Fibroblast of mammary gland (primary cell): ENCODE data around the gene SACS.

Experiments used
- DNase-seq: peaks from one replicate; pipeline ENCODE4 v3.0.0-alpha.2; 2010; ENCODE audit warnings: low read depth
- H3K4me3 ChIP-seq: 2 replicates; pipeline ENCODE4 v1.5.1; 2011; ENCODE audit warnings: low read depth, mild to moderate bottlenecking, low read length, moderate library complexity; ENCODE audit not compliant: control insufficient read depth
- TF ChIP-seq, protein P1 (sequence below): conservative IDR thresholded peaks from 2 replicates; pipeline ENCODE4 v1.5.1; 2011; ENCODE audit warnings: low read depth, low read length, inconsistent platforms; ENCODE audit not compliant: control insufficient read depth, insufficient read depth

Gene SACS

DNA sequence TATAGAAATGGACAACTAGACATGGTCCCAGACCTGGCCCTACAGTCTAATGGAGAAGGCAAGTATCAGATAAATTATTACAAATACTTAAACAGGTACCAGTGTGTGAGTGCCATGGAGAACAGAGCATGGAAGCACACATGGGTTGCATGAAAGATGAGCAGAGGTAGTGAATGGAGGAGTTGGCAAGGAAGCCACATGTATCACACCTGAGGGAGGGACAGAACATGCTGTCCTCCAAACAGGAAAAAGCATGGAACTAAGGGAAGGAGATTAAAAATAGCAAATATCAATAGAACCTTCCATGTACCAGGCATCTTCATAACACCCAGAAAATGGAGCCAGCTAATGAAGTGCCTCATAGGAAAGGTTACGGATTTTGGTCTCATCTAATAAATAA is 85.9 kb downstream of the SACS start:
- TF ChIP-seq, protein P1, sequence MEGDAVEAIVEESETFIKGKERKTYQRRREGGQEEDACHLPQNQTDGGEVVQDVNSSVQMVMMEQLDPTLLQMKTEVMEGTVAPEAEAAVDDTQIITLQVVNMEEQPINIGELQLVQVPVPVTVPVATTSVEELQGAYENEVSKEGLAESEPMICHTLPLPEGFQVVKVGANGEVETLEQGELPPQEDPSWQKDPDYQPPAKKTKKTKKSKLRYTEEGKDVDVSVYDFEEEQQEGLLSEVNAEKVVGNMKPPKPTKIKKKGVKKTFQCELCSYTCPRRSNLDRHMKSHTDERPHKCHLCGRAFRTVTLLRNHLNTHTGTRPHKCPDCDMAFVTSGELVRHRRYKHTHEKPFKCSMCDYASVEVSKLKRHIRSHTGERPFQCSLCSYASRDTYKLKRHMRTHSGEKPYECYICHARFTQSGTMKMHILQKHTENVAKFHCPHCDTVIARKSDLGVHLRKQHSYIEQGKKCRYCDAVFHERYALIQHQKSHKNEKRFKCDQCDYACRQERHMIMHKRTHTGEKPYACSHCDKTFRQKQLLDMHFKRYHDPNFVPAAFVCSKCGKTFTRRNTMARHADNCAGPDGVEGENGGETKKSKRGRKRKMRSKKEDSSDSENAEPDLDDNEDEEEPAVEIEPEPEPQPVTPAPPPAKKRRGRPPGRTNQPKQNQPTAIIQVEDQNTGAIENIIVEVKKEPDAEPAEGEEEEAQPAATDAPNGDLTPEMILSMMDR = no peak

DNA sequence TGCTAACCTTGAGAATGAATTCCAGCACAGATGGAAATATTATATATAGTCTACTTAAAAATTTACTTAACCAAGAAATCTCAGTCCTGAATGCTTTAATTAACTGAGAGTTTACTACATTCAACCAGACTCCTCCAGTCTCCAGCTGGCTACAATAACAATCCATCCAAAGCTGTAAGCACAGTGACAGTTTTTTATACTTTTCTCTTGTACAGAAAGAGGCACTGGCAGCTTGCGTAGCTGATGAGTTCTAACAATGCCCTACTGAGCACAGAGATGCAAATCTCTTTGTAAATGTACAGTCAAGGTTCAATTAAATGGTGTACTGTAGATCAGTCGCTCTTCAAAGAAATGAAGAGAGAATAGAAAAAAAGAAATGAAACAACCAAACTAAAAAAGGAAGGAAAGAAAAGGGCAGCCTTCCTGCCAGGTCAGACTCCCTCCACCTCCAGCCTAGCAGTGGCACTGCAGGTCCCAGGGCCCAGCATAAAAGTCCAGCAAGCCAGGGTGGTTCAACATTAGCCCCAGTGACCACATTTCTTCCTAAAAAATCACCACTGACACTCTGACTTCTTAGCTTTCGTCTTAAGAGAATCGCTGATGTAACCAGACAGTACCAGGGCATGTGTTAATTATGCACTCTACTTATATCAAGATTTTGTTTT is 88.4 kb downstream of the SACS start:
- no peak for DNase-seq
- TF ChIP-seq, protein P1 = no peak
- H3K4me3 ChIP-seq = no peak overlapping the region

More for the DNA sequence above, 85.9 kb downstream of the SACS start:
- no peak overlapping the region for H3K4me3 ChIP-seq
- no peak for DNase-seq

DNA sequence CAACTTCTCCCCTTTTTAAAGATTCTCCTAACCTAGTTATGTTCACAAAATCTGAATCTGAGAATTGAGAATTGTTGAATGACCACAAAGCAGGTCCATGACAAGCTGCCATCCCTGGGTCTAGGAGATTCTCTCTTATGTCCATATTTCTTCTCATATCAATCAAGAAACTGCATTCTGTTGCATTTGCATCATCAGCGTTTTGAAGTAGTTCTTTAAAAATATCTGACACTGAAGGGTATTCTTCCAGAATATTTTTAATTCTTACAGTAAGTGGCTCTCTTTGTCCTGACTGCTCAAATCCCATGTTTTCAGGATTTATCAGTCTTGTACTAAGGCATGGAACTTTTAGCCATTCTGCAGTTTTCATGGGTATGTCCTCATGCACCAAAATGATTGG is 94.3 kb downstream of the SACS start:
- TF ChIP-seq, protein P1 = no peak
- no peak for DNase-seq
- no peak overlapping the region for H3K4me3 ChIP-seq

DNA sequence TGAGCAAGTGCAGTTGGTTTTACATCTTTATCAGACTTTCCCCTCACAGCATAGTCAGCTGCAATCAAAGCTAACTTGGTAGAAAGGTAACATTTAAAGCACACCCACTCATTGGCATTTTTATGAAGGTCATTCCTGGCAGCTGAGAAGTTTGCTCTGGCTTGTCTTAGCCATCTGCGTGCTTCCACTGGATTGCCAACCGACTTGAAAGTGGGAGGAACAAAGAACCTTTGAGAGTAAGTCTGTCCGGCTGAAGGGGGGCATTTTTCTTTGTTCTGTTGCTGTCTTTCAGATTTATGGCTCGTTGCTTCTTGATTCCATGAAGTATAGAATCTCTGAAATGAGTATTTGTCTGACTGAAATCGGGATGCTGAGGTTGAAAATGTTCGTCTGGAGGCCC is 103.1 kb downstream of the SACS start:
- TF ChIP-seq, protein P1 = no peak
- H3K4me3 ChIP-seq = no peak overlapping the region
- DNase-seq = no peak

DNA sequence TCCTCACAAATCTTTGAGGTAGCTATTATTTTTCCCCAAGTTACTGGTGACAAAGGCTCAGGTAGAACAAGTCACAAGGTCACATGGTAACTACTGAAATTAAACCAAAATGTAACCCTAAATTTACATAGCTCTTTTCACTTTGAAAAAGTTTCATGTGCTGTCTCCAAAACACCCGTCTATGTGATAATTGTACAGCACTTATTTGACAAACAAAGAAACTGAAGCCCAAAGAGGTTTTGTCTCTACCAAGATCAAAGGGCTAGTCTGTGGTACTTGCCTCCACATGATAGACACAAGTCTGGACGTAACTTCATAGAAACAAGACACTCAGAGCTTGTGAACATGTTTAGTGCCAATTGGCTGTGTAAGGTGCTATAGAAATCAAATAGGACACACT is 108.3 kb downstream of the SACS start:
- H3K4me3 ChIP-seq = no peak overlapping the region
- no peak for DNase-seq
- TF ChIP-seq, protein P1 = no peak

DNA sequence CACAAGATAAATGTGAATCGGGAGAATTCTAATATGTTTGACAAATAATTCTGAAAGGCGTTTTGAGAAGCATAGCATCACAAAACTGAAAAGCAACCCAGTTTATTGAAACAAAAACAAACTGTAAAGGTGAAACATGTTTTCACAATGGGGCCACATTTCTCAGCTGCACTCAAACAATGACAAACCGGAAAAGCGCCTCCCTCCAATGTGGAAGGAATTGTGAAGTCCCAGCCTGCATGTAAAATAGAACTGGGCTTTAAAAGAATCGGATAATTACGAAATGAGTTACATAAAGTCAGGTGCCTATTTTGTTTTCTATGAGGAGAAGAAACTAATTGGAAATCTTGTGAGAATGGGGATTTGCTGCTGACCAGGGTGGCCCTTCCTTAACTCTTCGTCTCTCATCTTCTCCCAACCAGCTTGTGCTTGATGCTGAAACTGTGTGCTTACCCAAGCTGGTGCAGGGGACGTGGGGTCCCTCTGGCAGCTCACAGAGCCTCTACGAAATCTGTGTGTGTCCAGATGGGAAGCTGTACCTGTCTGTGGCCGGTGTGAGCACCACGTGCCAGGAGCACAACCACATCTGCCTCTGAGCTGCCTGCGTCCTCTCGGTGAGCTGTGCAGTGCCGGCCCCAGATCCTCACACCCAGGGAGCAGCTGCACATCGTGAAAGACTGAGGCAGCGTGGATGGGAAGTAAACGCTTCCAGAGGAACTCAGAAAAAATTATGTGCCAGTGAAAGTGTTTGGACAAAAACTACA is 109.4 kb downstream of the SACS start:
- H3K4me3 ChIP-seq = no peak overlapping the region
- TF ChIP-seq, protein P1 = no peak
- no peak for DNase-seq
